ENCODE data around the gene PLXNA4. TPM values are rescaled to one million over a fixed set of nuclear protein-coding genes. Genes with fewer than 3 reads are reported as not detected.

PLXNA4 gene
- total RNA-seq, 1 experiment from 2014 or later: 0.10 TPM

- in situ Hi-C loops (cut with HindIII; ENCODE audit: low pct_unique_long_range_greater_than_20kb, low sequenced_read_pairs): no loop called here
- no peaks in the 10 kb centered on the region for H3K27me3 ChIP-seq (ENCODE audit: control insufficient read depth, insufficient read depth, low read length)
- no peaks in the 10 kb centered on the region for H3K9me3 ChIP-seq (ENCODE audit: control insufficient read depth, insufficient read depth, low read depth, low read length)
- no peaks in the 10 kb centered on the region for H3K4me1 ChIP-seq (ENCODE audit: control insufficient read depth, insufficient read depth, low read length)
- CTCF ChIA-PET: no interaction called here
- ATAC-seq: no peak
- POLR2A ChIA-PET: no interaction called here
- no peak overlapping the region for H3K27ac ChIP-seq (ENCODE audit: low read length)
- no peak overlapping the region for H3K4me3 ChIP-seq (ENCODE audit: low read depth in 2 of 2, low read length in 2 of 2)
- intact Hi-C loops (cut with micrococcal nuclease; ENCODE audit: unreplicated experiment): no loop called here
- no TSS peak for BruUV-seq (replicated peaks)
- no peak for DNase-seq (ENCODE audit: low read depth, low spot score)
- TF ChIP-seq CTCF (IDR thresholded peaks at IDR 0.05) (no peak), POLR2AphosphoS5 (IDR thresholded peaks at IDR 0.05; ENCODE audit: low read depth, low read length) (no peak), SIN3A (IDR thresholded peaks at IDR 0.05; ENCODE audit: borderline replicate concordance, insufficient read depth, low read depth, low read length) (no peak), TCF7L2 (IDR thresholded peaks at IDR 0.05; ENCODE audit: low read depth, low read length) (no peak)
- TF ChIP-seq, protein P1, sequence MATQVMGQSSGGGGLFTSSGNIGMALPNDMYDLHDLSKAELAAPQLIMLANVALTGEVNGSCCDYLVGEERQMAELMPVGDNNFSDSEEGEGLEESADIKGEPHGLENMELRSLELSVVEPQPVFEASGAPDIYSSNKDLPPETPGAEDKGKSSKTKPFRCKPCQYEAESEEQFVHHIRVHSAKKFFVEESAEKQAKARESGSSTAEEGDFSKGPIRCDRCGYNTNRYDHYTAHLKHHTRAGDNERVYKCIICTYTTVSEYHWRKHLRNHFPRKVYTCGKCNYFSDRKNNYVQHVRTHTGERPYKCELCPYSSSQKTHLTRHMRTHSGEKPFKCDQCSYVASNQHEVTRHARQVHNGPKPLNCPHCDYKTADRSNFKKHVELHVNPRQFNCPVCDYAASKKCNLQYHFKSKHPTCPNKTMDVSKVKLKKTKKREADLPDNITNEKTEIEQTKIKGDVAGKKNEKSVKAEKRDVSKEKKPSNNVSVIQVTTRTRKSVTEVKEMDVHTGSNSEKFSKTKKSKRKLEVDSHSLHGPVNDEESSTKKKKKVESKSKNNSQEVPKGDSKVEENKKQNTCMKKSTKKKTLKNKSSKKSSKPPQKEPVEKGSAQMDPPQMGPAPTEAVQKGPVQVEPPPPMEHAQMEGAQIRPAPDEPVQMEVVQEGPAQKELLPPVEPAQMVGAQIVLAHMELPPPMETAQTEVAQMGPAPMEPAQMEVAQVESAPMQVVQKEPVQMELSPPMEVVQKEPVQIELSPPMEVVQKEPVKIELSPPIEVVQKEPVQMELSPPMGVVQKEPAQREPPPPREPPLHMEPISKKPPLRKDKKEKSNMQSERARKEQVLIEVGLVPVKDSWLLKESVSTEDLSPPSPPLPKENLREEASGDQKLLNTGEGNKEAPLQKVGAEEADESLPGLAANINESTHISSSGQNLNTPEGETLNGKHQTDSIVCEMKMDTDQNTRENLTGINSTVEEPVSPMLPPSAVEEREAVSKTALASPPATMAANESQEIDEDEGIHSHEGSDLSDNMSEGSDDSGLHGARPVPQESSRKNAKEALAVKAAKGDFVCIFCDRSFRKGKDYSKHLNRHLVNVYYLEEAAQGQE (IDR thresholded peaks at IDR 0.05; ENCODE audit: insufficient read depth in 1 of 2, low read depth in 2 of 2, low read length in 1 of 2): no peak
- H3K36me3 ChIP-seq (ENCODE audit: control insufficient read depth, insufficient read depth, low read length): no peaks in the 10 kb centered on the region
Observed at GRCh38 chr7:132199626-132200025, 376.6 kb downstream of the PLXNA4 start.

DNA sequence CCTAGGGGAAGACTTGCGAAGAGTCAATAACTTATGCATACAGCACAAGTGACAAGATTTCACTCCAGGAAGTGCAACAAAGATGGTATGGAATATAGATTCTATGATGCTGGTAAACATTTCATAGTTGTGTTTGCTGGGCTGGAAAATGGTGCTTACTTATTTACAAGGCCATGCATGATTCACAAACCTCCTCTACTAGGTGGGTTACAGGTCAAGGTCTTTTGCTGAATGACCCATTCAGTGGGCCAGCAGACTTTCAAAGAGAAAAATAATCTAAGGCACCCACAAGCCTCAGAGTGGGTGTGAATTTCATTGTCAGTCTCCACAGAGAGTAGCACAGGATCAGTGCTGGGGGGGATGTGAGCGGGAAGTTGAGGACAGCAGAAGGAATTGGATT lies 378.5 kb downstream of the PLXNA4 start:
- DNase-seq (ENCODE audit: low read depth, low spot score) (no peak), ATAC-seq (no peak)
- no peak overlapping the region for H3K4me3 ChIP-seq (ENCODE audit: low read depth in 2 of 2, low read length in 2 of 2)
- intact Hi-C loops (cut with micrococcal nuclease; ENCODE audit: unreplicated experiment) (no loop called here), in situ Hi-C loops (cut with HindIII; ENCODE audit: low pct_unique_long_range_greater_than_20kb, low sequenced_read_pairs) (no loop called here)
- POLR2A ChIA-PET: no interaction called here
- H3K9me3 ChIP-seq (ENCODE audit: control insufficient read depth, insufficient read depth, low read depth, low read length): no peaks in the 10 kb centered on the region
- no peaks in the 10 kb centered on the region for H3K4me1 ChIP-seq (ENCODE audit: control insufficient read depth, insufficient read depth, low read length)
- CTCF ChIA-PET: no interaction called here
- no peaks in the 10 kb centered on the region; the same call in 1 of the 2 replicates for H3K27me3 ChIP-seq (ENCODE audit: control insufficient read depth, insufficient read depth, low read length)
- no peak overlapping the region for H3K27ac ChIP-seq (ENCODE audit: low read length)
- no TSS peak for BruUV-seq (replicated peaks)
- TF ChIP-seq, protein P1 (IDR thresholded peaks at IDR 0.05; ENCODE audit: insufficient read depth in 1 of 2, low read depth in 2 of 2, low read length in 1 of 2): no peak
- TF ChIP-seq CTCF (IDR thresholded peaks at IDR 0.05): no peak
- H3K36me3 ChIP-seq (ENCODE audit: control insufficient read depth, insufficient read depth, low read length): no peaks in the 10 kb centered on the region

Measured in Panc1 (cell line).